Panc1 (cell line): ENCODE results near the gene LIN7B.

Experiments
- POLR2AphosphoS5 ChIP-seq: IDR thresholded peaks from 2 replicates; pipeline ENCODE4 v1.6.1; 2012; ENCODE audit warnings: mild to moderate bottlenecking, low read depth, low read length, moderate library complexity
- SIN3A ChIP-seq: IDR thresholded peaks from 2 replicates; pipeline ENCODE4 v1.6.1; 2012; ENCODE audit warnings: low read depth, mild to moderate bottlenecking, low read length, moderate library complexity, borderline replicate concordance; ENCODE audit not compliant: insufficient read depth
- TF ChIP-seq, protein P1 (sequence below): fragments of 450-650 bp; IDR thresholded peaks from 2 replicates; pipeline ENCODE4 v1.5.1; 2017; ENCODE audit warnings: mild to moderate bottlenecking
- TF ChIP-seq, protein P2 (sequence below), 2 experiments: IDR thresholded peaks; 2 replicates each; pipeline ENCODE4 v1.6.1; 2011 to 2012; ENCODE audit warnings: low read depth in 2 of 2, control low read depth in 1 of 2, low read length in 1 of 2, mild to moderate bottlenecking in 1 of 2, moderate library complexity in 1 of 2; ENCODE audit not compliant: insufficient read depth in 1 of 2

DNA sequence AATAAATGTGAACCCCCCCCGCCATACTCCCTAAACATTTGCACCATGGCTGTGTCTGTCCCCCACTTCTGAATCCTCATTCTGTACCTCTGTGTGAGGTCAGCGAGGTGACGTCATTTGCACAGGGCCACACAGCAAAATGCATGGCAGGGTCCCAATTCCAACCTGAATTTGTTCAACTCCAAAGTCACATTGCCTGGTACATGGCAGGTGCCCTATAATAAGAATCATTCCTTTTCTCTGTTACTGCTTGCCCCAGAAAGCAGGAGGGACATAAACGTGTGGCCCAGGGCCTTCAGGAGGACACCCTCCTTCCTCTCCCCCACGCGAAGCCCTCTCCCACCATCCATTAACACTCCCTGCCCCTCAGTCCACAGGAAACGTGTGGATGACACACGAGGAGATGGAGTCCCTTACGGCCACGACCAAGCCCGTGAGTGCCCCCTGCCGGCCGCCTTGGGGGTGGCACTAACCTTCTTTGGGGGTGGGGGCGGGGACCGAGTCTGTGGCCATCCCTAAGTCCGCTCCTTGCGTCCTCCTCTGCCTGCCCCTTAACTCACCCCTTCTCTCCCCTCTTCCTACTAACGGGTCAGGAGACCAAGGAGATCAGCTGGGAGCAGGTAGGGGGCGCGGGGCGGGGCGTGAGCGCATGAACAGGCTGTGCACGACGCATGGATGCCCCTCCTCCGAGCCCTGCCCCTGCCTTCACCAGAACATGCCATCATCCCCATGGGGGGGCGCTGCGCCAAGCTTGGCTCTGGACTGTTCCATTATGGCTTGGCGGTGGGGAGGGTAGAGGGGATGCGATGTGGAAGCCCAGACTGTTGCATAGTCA, 31.6 kb downstream of the LIN7B start:
- TF ChIP-seq SIN3A (no peak), POLR2AphosphoS5 (no peak)
- TF ChIP-seq, protein P1, sequence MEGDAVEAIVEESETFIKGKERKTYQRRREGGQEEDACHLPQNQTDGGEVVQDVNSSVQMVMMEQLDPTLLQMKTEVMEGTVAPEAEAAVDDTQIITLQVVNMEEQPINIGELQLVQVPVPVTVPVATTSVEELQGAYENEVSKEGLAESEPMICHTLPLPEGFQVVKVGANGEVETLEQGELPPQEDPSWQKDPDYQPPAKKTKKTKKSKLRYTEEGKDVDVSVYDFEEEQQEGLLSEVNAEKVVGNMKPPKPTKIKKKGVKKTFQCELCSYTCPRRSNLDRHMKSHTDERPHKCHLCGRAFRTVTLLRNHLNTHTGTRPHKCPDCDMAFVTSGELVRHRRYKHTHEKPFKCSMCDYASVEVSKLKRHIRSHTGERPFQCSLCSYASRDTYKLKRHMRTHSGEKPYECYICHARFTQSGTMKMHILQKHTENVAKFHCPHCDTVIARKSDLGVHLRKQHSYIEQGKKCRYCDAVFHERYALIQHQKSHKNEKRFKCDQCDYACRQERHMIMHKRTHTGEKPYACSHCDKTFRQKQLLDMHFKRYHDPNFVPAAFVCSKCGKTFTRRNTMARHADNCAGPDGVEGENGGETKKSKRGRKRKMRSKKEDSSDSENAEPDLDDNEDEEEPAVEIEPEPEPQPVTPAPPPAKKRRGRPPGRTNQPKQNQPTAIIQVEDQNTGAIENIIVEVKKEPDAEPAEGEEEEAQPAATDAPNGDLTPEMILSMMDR: peak; percentile 92
- TF ChIP-seq, protein P2, sequence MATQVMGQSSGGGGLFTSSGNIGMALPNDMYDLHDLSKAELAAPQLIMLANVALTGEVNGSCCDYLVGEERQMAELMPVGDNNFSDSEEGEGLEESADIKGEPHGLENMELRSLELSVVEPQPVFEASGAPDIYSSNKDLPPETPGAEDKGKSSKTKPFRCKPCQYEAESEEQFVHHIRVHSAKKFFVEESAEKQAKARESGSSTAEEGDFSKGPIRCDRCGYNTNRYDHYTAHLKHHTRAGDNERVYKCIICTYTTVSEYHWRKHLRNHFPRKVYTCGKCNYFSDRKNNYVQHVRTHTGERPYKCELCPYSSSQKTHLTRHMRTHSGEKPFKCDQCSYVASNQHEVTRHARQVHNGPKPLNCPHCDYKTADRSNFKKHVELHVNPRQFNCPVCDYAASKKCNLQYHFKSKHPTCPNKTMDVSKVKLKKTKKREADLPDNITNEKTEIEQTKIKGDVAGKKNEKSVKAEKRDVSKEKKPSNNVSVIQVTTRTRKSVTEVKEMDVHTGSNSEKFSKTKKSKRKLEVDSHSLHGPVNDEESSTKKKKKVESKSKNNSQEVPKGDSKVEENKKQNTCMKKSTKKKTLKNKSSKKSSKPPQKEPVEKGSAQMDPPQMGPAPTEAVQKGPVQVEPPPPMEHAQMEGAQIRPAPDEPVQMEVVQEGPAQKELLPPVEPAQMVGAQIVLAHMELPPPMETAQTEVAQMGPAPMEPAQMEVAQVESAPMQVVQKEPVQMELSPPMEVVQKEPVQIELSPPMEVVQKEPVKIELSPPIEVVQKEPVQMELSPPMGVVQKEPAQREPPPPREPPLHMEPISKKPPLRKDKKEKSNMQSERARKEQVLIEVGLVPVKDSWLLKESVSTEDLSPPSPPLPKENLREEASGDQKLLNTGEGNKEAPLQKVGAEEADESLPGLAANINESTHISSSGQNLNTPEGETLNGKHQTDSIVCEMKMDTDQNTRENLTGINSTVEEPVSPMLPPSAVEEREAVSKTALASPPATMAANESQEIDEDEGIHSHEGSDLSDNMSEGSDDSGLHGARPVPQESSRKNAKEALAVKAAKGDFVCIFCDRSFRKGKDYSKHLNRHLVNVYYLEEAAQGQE (IDR thresholded peaks at IDR 0.05; ENCODE audit: insufficient read depth in 1 of 2, low read depth in 2 of 2, low read length in 1 of 2): no peak
